HepG2 (cell line): ENCODE data around the gene ATAD3A.

Experiments
- AFF4 ChIP-seq: sonication (generic); formaldehyde crosslinking; IDR thresholded peaks from 2 replicates; pipeline ENCODE4 v1.4.0; 2020; ENCODE audit warnings: missing genetic modification reagents
- BCL6 ChIP-seq: IDR thresholded peaks from 2 replicates; pipeline ENCODE4 v1.6.1; 2016; ENCODE audit warnings: missing genetic modification reagents, missing compliant biosample characterization
- CTCF ChIP-seq: sonication (generic); formaldehyde crosslinking; IDR thresholded peaks from 2 replicates; pipeline ENCODE4 v1.5.0; 2020; ENCODE audit warnings: mild to moderate bottlenecking, missing genetic modification reagents, moderate library complexity
- FOXK2 ChIP-seq: fragments of 450-650 bp; IDR thresholded peaks from 2 replicates; pipeline ENCODE4 v1.6.1; 2016
- NFE2L1 ChIP-seq: sonication (generic); formaldehyde crosslinking; IDR thresholded peaks from 2 replicates; pipeline ENCODE4 v1.4.0; 2020; ENCODE audit warnings: missing genetic modification reagents, mild to moderate bottlenecking, borderline replicate concordance
- POLR2AphosphoS2 ChIP-seq: IDR thresholded peaks from 2 replicates; pipeline ENCODE4 v1.6.1; 2011; ENCODE audit warnings: low read depth, low read length, improper control_type of control experiment
- SRSF1 ChIP-seq: fragments of 200-400 bp; formaldehyde crosslinking; optimal IDR thresholded peaks from 2 replicates; pipeline ENCODE3; 2017; ENCODE audit warnings: mild to moderate bottlenecking, low read depth, low read length, moderate library complexity
- USF2 ChIP-seq, 2 experiments: sonication (generic) in 1 of 2; formaldehyde crosslinking in 1 of 2; IDR thresholded peaks; 2 replicates each; pipeline versions ENCODE4 v1.5.1 to v1.6.1; 2011 to 2020; ENCODE audit warnings: borderline replicate concordance in 1 of 2, low read depth in 1 of 2, low read length in 1 of 2, mild to moderate bottlenecking in 1 of 2, missing genetic modification reagents in 1 of 2, moderate library complexity in 1 of 2
- ZBTB21 ChIP-seq: sonication (generic); formaldehyde crosslinking; IDR thresholded peaks from 2 replicates; pipeline ENCODE4 v1.4.0; 2020; ENCODE audit warnings: missing genetic modification reagents
- ZBTB33 ChIP-seq: sonication (generic); formaldehyde crosslinking; IDR thresholded peaks from 2 replicates; pipeline ENCODE4 v1.4.0; 2020; ENCODE audit warnings: missing genetic modification reagents
- ZNF3 ChIP-seq: IDR thresholded peaks from 2 replicates; pipeline ENCODE4 v1.7.0; 2017; ENCODE audit warnings: inconsistent platforms

GRCh38 chr1:1529936-1530335 is 18.0 kb downstream of the ATAD3A start:
- TF ChIP-seq SRSF1 (no peak), BCL6 (no peak), ZNF3 (CRISPR knock-in tag) (no peak), USF2 (IDR thresholded peaks at IDR 0.05; ENCODE audit: low read depth, low read length) (no peak), USF2 (CRISPR knock-in tag; IDR thresholded peaks at IDR 0.05; ENCODE audit: borderline replicate concordance) (no peak), ZBTB21 (CRISPR knock-in tag) (no peak), AFF4 (CRISPR knock-in tag) (no peak), FOXK2 (no peak), POLR2AphosphoS2 (no peak), NFE2L1 (CRISPR knock-in tag) (no peak), CTCF (CRISPR knock-in tag) (no peak), ZBTB33 (CRISPR knock-in tag) (no peak)
